ENCODE measurements around the gene DRC1. TPM values are rescaled to one million over a fixed set of nuclear protein-coding genes. Genes with fewer than 3 reads are reported as not detected.

Gene DRC1
- polyA plus RNA-seq, 1 donor, result 3.4 TPM

DNA sequence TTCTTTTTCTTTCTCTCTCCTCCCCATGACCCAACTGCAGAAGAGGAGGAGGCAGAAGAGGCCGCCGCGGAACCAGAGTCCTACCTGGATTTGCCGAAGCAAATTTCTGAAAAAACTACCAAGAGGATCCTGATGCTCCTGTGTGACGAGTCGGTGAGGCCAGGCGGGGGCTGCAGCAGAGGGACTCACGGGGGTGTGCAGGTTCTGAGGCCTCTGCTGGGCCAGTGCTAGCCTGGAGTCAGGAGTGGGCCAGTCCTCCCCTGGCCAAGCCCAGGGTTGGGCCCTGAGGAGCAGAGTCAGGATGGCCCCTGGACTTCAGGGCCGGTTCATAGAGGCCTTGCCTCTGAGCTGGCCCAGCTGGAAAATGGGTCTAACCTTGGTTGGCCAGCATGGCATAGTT lies 46.9 kb downstream of the DRC1 start:
- DNase-seq, result no peak

DNA sequence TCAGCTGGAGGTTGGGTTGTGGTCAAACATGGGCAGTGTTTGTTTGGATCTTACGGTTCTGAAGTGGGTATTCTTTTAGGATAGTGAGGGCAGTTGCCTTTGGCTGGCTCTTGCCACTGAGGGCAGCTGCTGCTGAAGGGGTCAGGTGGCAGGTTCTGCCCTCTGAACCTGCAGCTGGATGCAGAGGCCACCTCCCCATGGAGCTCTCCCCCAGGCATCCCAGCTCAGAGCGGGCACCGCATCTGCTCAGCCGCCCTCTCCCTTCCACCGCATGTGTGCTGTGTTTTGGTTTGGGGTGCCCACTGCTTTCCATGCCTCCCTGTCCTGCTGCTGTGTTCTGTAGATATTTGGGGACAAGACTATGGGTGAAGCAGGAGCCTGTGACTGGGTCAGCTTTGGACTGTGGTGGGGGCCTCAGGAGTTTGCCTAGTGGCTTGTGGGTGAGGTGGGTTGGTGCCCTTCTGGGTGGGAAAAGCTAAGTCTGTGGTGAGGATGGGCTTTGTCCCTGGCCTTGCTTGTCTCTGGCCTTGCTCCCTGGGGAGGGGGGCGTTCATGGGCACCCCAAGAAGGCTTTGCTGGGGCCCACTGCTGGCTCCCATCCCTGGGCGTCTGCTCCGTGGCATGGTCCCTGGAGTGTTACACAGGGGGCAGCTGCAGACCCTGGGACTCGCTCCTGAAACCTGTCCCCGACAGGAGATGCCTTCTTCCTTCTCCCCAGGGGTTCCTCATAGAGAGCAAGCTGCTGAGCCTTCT lies 47.7 kb downstream of the DRC1 start:
- no peak for DNase-seq

DNA sequence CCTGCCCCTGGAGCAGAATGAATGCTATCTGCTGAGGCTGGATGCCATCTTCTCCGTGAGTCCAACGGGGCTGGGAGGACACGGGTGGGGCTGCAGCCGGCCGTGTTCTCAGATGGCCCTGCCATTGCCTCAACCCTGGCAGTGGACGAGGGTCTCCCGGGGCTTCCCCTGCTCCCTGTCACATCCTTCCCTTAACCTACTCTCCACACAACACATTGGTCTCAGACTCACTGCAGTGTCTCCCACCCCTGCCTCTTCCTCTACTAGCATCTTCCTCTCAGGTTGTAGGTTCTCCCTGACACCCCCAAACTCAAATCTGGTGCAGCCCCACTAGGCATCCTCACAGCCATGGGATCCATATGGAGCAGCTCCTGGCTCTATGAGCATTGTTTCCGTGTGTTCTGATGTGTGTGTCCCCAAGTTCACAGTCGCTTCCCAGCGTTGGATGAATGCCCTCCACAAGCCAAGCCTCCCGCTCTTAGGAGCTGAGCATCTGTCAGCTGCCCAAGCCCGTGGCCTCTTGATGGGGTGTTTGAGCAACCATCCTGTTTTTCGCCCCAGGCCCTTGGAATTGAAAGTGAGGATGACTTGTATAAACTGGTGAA lies 48.4 kb downstream of the DRC1 start:
- DNase-seq, result no peak

DNA sequence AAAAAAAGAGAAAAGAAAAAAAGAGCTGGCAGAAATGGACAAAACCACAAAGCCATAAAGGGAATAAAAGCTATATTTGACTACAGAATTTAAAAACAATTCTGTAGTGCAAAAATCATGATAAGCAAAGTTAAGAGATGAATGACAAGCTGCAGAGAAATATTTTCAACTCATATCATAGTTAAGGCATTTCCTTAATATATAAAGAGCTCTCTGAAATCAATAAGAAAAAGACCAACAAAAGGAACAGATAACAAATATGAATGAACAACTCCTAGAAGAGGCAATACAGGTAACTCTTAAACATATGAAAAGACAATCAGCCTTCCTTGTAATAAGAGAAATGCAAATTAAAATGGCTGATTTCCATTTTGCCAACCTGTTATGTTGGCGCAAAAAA lies 50.0 kb downstream of the DRC1 start:
- no peak for DNase-seq

DNA sequence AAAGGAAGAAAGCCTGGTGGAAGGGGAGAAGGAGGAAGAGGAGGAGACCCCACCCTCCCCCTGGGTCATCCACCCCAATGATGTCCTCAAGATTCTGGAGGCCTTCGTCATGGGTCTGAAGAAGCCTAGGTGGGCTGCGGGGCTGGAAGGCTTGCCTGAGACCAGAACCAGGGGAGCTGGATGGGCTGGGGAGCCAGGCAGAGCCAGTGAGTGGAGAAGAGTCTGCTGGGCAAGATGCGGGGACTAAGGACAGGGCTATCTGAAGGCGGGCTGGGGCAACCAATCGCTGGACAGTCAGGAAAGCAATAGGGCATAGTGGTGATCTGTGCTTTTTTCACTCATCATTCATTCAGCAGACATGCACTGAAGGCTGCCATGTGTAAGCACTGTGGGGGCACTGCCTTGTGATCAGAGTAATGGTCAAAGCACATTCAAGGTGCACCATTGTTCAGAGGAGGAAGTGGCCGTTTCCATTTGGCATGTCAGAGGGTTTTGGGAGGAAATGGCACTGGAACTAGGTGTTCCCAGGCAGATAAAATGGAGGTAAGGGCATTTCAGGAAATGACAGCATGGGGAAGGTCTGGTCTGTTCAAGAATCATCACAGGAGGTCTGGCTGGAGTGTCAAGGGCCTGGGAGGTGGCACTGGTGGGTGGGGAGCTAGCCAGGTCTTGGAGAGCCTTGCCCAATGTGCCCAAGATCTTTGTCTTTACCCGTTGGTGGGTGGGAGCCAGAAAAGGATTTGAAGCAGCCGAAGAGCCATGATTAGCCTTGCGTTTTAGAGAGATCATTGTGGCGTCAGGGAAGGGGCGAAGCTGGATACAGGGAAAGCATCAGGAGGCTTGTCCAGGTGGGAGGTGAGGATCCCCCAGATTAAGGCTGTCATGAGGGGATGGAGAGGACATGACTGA lies 52.0 kb downstream of the DRC1 start:
- DNase-seq, result no peak

DNA sequence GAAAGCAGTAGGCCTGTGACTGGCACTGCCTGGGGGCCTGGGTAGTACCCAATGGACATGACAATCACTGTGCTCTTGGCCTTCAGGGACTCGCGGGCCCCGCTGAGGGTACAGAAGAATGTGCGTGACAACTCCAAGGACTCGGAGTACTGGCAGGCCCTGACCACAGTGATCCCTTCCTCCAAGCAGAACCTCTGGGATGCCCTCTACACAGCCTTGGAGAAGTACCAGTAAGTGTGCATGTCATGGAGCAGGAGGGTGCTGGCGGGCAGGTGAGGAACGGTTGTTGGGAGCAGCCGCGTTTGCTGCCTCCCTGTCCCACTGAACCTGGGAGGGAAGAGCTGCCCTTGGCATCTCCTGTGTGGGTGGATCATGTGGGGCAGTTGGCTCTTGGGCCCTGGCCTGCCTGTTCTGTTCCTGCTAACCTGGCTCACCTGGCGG lies 52.9 kb downstream of the DRC1 start:
- no peak for DNase-seq

DNA sequence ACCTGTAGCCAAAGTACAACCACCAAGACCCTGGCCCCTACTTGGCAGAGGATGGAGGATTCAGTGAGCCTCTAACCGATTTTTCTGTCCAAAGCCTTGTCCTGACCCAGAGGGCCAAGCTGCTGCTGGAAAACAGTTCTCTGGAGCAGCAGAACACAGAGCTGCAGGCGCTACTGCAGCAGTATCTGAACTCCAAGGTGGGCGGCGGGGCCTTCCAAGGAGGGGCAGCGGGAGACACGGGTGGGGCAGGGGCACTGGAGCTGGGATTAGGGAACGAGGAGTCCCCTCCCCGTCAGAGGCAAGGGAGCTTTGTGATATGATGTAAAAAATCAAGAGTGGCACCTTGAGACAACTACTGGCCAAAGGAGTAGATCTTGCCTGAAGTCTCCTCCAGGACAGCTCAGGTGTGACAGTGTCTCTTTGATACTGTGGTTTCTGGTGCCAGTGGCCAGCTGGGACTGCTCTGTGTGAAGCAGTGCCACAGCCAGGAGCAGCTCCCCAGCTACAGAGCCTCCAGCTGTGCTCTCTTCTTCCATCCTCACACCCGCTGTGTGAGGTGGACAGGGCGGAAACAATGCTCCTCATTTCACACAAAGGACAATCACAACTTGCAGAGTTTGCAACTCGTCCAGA lies 53.4 kb downstream of the DRC1 start:
- no peak for DNase-seq

DNA sequence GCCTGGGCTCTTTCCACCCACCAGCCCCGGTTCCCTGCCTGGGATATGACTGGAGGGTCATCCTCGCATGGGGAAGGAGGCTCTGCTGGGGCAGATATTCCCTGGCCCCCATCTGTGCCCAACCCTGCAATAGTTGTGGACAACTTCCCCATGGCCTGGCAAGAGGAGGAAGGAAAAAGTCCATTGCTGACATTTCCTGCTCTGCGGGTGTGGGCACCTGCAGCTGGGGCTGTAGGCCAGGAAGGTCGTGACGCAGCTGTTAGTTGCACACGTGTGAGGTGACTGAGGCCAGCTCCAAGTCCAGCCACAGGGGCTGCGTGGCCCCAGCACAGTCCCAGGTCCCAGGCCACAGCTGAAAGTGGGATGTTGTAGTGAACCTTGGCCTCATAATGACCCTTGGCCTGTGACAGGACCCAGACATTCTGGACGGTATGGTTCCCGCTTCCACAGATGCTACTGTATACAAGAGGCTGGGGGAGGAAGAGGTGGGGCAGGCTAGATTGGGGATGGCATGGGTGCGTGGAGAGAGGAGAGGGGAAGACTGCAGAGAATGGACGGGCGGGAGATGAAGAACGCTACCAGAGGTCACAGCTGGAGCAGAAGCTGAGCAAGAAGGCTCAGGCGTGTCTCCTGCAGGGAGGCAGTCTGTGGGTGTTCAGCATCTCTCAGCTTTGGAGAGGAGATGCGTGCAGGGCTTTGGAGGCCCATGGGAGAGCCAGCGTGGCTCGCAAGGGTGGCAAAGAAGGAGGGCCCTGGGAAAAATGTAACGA lies 54.1 kb downstream of the DRC1 start:
- no peak for DNase-seq

DNA sequence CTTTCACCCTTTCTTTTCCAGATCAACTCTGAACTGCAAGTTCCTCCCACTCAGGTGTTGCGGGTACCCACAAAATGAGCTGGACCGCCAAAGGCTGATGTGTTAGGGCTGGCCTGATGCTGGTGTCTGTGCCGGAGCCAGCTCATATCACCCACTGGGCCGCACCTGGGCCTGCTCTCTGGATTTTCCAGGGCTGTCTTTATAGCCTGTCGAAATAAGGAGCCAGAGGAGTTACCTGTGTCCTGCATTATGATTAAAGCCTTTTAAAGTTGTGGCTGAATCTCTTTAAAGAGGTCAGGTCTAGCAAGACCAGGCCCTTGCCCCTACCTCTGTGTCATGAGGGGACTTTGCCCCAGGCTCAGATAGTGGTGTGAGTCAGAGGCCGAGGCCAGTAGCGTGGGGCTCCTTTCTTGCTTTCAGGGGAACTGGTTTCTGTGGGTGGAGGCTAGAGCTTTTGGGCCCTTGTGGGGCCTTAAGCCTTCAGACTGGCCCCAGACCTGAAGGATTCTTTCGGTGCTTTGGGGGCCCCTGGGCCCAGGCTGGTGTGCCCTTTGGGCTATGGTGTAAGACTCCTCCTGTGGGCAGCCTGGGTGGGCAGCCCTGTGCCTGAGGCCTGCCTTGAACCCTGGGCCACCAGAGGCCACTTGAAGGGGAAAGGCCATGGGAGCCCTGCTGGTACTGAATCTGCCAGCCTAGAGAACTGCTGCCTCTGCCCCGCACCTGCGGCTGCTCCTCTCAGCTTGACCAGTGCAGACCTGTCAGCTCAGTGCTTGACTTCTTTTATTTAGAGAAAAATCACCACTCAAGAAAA lies 54.9 kb downstream of the DRC1 start:
- DNase-seq, result no peak

DNA sequence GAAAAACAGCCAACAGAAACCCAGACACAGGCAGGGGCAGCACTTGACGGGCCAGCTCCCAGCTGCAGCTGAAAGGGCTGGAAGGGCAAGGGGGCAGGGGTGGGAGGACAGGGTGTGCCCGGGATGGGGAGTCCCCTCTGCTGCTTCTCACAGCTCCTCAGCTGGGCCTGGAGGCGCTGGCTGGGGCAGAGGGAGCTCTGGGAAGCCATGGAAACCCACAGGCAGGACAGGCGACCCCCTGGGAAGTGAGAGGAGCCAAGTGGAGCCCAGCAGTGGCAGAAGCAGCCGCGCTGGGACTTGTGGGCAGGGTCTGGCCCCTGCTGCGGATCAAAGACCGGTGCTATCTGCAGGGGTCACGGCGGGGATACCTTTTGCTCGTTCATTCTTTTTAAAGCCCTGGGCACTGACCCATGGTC lies 55.5 kb downstream of the DRC1 start:
- no peak for DNase-seq

DNA sequence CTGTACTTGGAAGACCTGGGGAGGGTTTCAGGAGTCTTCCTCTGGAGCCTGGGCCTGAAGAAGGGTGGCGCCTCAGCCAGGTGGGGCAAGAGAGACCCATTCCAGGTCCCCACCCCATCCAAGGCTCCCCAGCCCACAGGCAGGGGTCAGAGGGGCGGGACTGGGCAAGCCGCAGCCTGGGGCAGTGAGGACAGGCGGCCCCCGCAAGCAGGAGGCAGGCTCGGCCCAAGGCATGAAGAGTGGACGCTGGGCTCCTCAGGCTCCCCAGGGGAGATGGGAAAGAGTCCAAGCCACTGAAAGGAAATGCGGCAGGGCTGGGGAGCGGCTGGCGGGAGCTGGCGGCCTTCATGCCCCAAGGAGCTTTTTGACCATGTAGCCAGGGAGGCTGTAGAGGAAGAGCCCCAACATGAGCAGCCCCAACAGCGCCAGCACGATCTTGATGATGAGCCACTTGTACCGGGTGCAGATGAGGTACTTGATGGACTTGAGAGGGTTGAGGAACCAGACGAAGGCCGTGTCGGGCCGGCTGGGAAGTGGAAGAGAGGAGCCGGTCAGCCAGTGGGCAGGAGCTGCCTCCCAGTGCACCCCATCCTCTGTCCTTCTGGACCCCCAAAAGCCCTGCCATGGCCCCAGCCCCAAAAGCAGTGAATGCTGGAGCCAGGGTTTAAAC lies 56.1 kb downstream of the DRC1 start:
- no peak for DNase-seq

DNA sequence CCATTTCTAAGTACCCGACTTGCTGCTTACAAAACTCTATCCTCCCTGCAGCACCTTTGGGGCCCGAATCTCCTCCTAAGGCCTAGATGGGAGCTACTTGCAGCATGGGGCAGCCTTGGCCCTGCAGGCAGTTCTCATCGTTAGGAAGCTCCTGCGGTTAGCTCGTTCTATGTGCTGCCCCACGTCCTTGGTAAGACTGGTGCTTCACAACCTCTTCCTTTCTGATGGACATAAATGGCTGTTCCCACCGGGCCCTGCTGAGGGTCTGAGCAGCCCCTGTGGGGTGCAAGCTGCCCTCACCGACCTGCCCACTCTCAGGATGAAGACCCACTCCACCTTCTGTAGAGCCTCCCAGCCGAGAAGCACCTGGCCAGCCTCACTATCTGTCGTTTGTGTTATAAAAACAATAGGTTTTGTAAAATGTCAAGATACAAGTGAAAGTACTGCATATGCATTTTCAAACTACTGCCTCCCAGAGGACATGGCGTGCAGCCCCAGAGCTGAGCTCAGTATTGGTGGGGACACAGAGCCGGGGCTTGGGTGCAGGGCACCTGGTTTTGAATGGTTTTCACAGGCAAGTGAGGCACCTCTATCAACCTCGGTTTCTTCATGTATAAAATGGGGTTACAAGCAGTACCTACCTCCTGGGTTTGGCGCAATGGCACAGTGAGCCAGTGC lies 56.8 kb downstream of the DRC1 start:
- no peak for DNase-seq

DNA sequence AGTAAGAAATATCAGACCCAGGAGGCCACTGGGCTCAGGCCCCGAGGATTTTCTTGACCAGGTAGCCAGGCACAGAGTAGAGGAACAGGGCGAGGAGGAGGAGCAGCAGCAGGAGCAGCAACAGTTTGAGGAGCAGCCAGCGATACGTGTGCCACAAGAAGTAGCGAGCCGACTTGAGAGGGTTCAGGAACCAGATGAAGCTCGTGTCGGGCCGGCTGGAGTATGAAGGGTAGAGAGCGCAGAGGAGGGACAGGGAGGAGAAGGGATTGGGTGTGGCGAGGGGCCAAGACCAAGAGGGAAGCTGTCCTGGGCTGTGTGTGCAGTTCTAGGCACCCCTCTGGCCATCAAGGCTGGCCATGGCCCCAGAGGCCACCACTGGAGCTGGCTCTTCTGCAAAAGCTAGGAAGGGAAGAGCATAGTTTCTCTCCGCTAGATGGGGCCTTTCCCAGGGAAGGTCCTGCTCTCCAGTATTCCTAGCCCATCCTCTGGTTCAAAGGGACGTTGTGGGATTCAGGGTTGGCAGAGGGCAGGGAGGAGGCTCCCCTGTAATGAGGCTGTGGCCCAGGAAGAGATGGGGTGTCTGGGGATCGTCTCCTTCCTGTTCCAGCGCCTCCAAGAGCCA lies 58.4 kb downstream of the DRC1 start:
- no peak for DNase-seq

DNA sequence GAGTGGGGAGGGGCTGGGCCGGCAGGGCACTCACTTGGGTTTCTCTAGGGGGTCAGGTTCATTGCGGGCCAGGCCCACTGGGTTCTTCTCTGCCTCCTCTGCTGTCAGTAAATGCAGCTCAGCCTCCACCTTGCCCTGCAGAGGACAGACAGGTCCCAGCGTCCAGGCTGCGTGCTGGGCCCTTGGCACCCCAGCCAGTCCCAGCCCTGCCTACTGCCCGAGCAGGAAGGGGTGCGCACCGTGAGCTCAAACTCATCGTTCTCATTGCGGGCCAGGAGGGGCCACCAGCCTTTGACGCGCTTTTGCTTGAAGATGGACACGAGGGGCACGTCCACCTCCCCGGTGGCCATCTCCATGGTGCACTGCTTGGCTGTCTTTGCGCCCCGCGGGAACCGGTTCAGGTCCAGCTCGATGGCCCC lies 58.9 kb downstream of the DRC1 start:
- DNase-seq, result no peak

DNA sequence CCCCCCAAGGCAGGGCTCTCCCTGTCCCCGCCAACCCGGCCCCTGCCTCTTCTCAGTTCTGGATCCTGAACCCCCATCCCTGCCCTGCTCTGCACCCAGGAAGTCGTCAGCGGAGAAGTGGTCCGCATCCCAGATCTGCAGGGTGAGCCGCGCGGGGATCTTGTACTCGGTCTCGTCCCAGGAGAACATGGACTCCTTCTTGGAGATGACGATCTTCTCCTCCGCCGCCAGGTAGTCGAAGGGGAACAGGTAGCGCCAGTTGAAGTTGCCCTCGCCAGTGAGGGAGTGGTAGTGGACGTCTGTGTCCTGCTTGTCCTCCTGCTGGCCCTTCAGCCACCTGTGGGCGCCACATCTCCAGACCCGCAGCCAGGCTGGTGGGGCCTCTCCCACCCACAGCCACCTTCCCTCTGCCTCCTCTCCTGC lies 59.9 kb downstream of the DRC1 start:
- no peak for DNase-seq

DNA sequence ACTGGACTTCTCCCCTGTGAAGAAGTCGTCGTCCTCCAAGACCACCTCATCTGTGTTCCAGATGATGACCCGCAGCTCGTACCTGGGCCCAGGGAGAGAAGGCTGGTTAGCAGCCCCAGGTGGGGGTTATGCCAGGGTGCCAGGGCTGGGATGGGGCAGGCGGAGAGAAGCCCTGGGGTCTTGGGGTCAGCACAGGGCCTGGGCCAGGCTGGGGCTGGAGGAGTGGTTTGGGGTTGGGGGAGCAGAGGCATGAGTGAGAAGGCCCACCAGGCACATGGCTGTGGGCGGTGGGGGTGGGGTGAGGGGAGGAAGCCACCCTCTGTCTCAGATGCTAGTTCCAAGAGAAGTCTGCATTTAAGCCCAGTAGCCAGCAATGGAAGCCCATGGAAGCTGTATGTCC lies 60.4 kb downstream of the DRC1 start:
- DNase-seq, result no peak

DNA sequence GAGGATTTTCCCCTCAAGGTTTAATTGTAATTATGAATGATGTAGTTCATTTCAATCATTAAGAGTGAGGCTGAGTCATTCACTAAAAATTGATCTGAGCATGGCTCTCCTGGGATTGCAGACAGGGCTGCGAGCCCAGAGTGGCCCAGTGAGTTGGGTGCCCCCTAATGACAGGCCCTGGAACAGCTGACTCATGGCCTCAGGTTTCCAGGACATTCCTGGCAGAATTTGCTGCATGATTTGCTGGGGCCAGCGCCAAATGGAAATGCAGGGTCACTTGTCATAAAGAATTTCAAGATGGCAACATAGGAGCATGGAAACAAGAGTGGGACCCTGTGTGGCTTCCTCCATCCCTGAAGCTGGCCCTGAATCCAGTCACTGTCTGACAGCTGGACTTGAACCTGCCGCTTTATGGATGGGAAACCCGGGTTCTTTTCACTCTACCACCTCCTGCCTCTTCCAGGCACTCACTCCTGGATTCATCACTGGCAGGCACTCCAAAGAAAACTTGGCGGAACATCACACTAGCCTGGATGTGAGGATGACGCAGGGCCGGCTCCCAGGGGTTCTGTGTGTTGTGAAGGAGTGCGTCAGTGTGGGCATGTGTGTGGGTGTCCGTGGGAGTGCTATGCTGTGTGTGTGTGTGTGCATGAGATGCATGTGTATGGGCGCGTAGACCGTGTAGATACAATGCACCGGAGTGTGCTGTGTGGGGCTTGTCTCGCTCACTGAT lies 61.0 kb downstream of the DRC1 start:
- no peak for DNase-seq

All from left kidney (tissue), 2 donors.